Astrocyte of the hippocampus (primary cell): ENCODE measurements around the gene ZACN.
"Not testable (repeated sequence)": the region's sequence is repeated elsewhere in the genome, so short reads cannot be mapped to it uniquely, and the experiment has no call there.

Source experiments
- DNase-seq: peaks from one replicate; pipeline ENCODE4 v3.0.0; 2011; ENCODE audit warnings: low read depth, low spot score

The ZACN gene

DNA sequence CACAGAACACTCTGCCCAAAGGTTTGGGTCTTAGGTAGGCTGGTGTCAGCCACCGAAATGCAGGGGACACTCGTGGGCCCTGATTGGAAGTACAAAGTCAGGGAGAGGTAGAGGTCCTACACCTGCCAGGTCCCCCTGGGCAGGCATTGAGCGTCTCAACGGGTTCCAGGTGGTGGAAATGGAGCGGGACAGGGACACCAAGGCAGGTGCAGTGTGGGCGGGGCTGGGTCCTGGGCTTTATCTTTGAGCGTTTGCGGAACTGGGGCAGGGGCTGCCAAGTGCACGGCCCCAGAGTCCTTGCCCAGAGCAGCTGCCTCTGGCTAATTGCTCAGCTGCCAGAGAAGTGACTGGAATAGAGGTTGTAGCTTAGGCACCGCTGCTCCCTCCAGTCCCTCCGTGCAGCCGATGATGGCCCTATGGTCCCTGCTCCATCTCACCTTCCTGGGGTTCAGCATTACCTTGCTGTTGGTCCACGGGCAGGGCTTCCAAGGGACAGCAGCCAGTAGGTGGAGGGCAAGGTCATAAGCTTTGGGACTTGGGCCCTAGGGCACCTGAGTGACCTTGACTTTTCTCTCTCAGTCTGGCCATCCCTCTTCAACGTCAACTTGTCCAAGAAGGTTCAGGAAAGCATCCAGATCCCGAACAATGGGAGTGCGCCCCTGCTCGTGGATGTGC lies at the start of gene ZACN:
Gene ZACN, plus strand, starts transcription at position 323 of the 675 bp plus-strand sequence. Its CDS starts 83 bp downstream, at position 406.
- no peak for DNase-seq

DNA sequence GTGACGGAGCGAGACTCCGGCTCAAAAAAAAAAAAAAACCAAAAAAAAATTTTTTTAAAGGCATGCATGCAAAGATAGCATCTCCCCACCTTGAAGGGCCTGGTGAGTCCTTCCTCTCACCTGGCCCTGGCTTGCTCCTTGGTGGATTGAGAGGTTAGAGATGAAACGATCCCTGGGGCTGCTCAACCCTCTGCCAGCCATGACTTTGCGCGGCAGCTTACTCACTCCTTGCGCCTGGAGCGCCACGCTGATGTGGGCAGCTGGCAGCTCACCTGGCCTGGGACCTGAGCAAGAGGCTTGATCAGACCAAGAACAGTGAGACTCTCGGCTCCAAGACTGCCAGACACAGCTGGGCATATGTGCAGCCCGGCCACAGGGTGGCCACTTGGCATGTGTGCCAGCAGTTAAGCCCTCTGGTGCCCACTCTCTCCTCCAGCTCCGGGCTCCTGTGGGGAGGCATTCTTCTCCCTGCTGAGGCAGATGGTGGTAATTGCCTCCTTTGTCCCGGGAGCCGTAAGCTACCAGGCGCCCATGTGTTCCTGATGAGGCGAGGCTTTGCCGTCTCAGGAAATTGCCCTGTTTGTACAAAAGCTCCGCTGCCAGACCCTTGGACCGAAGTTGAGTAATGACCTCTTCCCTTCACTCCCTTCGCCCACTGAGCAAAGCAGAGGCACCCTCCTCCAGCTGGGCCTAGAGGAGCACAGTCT lies 46.8 kb upstream of the ZACN start:
- DNase-seq = no peak

DNA sequence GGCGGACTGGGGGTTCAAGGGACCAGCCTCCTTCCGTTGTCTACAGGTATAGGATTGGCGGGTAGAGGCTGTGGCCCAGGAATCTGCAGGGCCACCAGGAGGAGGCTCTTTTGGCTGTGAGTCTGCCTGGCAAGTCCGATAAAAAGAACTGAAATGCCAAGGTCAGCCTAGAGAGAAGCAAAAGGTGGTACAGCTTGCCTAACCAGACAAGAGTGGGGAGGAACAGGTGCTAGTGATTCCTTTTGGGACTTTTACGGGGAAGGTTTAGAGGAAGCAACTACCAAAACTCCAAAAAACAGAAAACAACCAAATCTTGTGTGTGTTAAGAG lies 46.2 kb upstream of the ZACN start:
- no peak for DNase-seq

DNA sequence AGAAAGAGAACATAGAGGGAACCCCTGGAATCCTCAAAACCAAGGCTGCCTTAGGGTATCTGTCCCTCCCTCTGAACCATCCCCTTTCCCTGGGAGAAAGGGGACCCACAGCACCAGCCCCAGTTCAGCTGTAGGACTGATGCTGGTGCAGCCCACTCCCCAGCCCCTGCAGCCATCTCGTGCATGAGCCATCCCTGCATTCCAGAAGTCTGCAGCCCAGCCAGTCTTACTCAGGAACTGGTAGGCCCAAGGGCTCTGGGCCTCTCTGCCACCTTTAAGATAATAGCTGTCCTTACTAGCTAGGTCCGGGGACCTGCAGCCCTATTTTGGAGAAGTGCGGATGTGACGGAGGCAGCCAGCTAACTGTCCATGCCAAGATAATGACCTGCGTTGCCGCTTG lies 45.8 kb upstream of the ZACN start:
- DNase-seq = no peak

DNA sequence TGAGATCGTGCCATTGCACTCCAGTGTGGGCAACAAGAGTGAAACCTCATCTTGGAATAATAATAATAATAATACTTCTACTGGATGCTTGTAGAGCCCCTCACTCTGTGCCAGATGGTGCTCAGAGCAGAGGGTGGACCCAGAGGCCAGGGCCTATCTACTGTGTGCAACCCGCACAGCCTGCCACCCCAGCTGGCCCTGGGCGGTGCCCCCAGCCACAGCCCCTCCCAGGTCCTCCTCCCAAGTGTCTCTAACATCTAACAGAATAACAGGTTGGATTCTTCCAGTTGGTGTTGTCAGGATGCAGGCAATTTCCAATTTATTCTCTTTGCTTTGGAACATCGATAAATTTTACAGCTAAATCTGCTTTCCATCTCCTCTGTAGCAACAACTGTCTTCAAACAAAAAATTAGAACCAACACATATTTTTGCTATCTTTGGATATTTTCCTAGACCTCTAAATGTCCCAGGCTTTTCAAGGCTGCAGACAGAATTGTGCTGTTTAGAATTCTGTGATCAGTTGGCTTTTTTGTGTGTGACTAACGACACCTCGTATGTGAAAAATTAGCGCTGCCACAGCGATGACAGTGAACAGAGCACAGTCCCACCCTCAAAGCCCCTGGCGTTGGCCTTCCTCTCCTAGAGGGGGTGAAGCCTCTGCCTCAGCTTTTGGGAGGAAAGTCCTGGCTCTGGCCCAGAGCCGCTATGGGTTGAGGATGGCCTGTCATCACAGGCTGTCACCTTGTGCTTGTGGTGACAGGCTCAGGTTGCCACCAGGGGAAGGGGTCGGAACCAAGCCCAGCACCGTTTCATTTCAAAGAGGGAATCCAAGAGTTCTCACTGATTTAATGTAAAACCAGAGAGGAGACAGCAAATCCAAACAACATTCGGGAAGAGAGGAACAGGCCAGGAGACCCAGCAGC lies 44.3 kb upstream of the ZACN start:
- DNase-seq = no peak

DNA sequence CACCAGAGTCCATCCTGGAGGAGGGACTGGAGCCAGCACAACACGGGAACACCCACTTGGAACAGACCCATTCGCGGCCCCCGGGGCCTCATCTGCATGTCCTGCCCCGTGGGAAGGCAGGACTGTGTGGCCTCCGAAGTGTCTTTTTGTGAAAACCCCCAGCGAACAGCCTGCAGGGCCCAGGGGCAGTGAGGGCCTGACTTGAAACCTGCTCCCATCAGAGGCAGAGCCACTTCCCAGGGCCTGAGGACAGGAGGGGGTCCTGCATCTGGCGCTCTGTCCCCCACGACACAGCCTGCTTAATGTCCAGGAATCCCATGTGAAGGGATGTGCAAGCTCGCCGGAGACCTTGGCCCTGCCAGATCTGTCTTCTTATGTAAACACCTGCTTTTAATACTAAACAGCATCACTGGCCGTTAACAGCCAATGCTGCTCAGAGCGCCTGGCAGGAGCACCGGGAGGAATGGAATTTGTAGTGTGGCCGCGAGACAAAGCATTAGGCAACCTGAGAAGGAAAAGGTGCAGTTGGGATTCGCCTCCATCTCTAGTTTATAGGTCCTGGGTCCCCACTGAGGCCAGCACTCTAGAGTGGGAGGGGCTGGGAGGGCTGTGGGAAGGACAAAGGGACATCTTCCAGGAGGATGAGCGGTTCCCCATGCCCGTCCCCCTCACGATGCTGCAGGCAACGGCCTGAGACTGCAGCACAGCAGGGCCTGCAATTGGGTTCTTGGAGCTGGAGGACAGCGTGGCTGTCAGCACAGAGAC lies 42.3 kb upstream of the ZACN start:
- no peak for DNase-seq

DNA sequence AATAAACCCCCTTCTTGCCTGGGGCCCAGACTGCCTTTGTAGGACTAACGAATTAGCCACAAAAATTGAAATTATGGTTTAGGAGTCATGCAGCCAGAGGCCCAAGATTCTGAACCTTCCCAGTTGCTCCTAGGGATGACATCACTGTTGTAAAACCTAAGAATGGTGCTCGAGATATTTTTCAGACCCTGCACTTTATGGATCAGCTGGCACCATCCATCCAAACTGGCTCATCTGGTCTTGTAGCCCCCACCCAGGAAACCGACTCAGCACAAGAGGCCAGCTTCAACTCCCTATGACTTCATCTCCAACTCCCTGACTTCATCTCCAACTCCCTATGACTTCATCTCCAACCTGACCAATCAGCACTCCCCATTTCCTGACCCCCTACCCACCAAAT lies 40.9 kb upstream of the ZACN start:
- no peak for DNase-seq

DNA sequence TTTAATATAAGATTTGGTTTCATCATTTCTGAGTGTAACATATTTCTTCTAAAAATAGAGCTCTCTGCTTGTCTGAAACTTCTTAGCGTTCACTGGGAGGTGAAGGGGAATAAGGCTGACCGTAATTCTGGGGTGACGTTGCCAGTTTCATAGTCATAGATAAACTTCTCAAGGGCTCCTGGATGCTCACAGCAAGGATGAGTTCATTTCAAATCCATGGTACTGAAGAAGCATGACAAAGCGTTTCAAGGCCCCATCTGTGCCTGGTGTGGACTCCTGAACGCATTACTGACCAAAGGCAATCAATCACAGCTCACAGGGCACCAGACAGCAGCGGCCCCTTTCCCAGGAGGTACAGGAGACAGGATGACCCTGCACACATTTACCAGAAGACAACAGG lies 39.9 kb upstream of the ZACN start:
- DNase-seq = no peak

DNA sequence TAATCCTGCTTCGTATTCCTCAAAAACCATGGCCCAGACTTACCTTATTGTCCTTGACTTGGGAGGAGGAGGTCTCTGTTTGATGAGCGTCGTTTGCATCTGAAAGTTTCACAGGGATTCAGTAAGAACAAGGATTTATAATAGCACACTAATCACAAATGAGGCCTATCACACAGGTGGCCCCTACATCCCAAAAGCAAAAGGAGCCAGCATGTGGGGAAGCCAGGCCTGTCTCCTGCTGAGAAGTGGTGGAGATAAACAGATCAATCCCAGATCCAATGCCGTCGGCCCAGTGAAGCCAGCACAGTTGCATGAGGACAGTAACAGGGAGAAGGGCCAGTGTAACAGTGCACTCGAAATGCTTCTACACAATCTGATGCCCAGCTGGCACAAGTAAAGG lies 38.6 kb upstream of the ZACN start:
- no peak for DNase-seq

DNA sequence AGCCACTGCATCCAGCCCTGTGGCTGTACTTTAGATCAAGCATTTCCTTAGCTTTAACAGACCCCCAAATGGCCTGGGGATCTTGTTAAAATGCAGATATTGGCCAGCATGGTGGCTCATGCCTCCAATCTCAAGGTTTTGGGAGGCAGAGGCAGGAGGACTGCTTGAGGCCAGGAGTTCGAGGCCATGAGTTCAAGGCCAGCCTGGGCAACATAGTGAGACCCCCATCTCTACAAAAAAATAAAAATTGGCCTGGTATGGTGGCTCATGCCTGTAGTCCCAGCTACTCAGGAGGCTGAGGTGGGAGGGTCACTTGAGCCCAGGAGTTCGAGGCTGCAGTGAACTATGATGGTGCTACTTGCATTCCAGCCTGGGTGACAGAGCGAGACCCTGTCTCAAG lies 36.1 kb upstream of the ZACN start:
- not testable (repeated sequence) for DNase-seq

DNA sequence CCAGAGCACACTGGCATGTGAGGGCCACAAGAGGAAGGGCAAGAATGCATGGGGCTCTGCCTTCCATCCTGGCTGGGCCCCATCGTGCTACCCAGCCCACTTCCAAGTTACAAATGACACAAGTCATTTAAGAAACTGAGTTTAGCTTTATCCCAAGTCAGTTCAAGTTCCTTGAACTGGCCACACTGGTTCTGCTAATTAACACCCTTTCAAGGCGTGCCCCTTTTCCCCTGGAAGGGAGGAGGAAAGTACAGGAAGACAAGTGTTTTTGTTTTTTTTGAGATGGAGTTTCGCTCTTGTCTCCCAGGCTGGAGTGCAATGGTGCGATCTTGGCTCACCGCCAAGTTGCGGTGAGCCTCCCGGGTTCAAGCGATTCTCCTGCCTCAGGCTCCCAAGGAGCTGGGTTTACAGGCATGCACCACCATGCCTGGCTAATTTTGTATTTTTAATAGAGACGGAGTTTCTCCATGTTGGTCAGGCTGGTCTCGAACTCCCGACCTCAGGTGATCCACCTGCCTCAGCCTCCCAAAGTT lies 34.4 kb upstream of the ZACN start:
- not testable (repeated sequence) for DNase-seq

DNA sequence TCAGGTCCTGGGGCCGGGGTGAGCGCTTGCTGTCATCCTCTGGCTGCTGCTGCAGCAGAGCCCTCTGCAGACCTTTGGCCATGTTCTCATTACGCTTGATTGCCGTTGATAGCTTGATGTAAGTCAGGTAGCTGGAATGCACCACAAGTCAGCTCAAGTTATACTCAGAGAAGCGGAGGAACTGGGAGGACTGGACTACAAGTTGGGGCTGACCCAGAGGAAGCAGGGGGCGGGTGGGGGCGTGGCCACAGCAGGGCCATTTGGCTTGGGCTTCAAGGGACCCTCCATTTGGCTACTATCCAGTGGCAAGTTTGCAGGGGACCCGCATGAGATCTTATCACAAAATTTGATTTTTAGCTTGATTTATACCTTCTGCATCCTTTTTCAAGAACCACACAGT lies 32.9 kb upstream of the ZACN start:
- DNase-seq = no peak

DNA sequence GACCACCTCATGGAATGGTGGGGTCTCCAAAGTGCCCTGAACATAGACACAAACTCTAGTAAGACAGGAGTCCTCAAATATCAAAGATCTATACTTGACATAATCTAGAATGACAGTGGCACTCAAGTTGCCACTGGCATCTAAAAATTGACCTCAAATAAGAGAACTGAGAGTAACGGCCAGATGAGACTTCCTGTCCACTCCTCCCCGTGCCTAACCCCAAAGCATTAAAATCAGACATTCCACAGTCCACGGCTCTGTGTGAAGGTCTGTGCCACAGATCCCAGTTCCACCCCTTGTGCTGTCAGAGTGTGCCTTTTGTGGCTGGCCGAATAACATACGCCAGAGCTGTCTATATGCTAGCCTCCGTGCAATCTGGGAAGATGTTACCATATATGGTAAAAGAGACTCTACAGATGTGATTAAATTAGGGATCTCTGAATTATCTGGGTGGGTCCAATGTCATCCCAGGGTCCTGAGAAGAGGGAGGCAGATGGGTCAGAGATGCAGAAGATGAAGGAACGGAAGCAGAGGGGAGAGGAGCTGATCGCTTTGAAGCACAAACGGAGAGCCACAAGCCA lies 30.9 kb upstream of the ZACN start:
- DNase-seq = no peak

DNA sequence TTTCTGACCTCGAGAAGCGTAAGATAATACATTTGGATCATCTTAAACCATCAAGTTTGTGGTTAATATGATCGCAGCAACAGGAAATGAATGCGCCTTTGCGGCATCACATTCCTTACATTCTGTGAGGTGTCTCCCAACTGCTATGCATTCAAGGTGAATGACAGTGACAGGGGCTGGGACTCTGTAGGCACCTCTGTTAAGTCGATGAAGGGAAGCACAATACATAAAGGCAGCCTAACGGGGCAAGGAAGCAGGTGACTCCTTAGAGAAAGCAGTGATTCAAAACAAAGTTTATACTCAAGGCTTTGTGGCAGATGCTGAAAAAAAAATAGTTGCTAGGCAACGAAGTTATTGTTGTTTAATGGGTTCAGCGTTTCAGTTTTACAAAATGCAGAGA lies 30.3 kb upstream of the ZACN start:
- no peak for DNase-seq

DNA sequence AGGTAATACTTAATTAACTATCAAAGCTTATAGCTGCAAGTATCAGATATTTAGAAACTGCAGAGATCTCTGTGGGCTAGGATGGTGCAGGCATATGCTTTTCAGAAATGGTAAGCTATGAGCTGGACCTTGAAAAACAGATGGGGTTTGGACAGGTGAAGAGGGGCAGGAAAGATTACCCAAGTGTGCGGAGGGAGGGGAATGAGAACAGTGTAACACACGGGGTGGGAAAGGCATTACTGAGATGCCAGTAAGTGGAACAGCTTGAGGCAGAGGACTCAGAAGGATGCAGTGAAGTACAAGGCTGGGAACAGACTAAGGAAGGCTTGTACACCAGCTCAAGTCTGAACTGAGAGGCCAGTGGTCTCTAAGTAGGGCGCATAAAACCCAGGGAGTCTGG lies 29.7 kb upstream of the ZACN start:
- no peak for DNase-seq

DNA sequence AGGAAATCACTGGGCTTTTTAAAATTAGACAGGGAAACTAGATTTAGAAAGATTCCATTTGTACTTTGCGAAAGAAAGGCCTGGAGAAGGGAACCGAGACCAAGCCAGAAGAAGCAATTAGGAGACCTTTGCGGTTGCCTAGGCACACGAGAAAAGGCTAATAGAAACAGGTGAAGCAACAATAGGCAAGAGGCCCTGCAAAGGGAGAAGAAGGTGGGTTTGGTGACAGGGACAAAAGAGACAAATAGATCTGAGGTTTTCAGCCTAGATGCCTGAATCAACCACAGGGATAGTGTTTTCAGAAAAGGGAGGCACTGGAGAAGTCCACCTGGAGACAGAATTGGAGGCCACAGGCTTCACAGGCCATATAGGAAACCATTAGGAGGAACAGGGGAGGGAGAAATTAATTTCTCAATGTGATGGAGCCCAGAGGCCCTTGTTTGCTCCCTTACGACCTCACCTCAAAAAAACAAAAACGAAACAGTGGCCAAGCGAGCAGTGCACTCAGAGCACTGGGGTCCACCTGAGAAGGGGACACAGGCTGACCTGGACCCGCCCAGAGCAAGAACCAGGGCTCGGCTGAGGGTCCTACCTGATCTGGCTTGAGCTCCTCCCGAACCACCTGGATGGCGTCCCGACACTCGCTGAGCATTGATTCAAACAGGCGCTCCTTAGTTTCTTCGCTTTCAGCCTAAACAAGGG lies 29.0 kb upstream of the ZACN start:
- DNase-seq = no peak

DNA sequence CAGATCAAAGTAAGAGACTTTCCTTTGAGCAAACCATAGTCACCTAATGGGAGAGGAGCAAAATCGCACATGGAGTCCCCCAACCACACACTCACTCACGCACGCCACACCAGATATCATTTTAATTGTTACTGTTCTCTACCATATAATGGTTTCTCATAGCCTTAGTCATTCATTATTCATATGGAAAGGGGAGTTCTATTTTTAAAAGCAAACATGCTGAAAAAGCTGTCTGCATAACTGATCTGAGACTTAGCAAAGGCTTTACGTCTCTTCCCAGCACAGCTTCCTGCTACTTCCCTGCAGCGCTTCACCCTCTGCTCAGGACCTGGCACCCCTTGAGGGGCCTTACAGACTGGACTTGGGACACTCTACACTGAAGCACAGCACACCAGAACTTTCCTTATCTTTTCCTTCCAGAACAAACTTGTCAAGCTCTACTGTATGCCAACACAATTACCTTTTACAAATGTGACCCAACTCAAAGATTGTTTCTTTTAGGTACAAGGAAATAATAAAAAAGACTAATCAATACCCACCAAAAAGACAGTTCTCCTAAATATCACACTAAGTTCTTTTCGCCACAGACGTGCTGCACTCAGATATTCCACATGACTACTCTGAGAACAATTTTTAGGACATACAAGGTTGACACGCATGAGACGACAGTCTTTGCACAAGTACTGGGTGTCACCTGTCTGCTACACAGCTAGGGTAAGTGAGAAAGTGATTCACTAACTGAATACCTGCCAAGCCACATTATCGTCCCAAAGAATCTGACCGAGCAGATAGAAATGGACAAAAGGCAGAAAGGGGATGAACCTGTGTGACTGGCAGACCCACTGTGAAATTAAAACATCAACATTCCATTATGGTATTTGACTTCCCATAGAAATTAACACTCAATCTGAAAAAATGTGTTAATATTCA lies 28.2 kb upstream of the ZACN start:
- peak; percentile 49 for DNase-seq

DNA sequence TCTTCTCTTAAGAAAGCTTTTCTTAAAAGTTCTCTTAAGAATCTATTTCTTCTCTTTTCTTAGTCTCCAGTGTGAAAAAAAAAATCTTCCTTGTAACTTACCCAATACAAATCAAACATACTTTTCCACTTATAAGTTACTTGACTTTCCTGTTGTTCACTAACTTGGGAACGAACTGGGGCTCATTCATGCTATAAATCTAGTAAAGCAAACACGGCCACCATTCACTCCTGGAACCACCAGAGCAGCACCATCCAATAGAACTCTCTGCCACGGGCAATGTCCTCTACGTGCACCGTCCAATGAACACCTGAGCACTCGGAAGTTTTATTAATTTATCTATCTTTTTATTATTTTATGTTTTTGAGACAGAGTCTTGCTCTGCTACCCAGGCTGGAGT lies 27.4 kb upstream of the ZACN start:
- no peak for DNase-seq
